Mucosa of rectum (tissue), 2 donors: ENCODE results near the gene MUSTN1.

Experiments used
- H3K27ac ChIP-seq, 2 donors: one replicate each; pipeline ENCODE4 v1.7.0; 2013; ENCODE audit warnings: inconsistent platforms in 2 of 2, low read depth in 2 of 2, low read length in 2 of 2
- H3K27me3 ChIP-seq, 2 donors: one replicate each; pipeline ENCODE4 v1.7.0; 2013; ENCODE audit warnings: low read length in 2 of 2; ENCODE audit not compliant: control insufficient read depth in 2 of 2, insufficient read depth in 2 of 2
- H3K36me3 ChIP-seq, 2 donors: one replicate each; pipeline ENCODE4 v1.7.0; 2013; ENCODE audit warnings: low read length in 2 of 2; ENCODE audit not compliant: control insufficient read depth in 2 of 2, insufficient read depth in 2 of 2
- H3K4me1 ChIP-seq, 2 donors: one replicate each; pipeline ENCODE4 v1.7.0; 2013; ENCODE audit warnings: low read length in 2 of 2, mild to moderate bottlenecking in 1 of 2; ENCODE audit not compliant: control insufficient read depth in 2 of 2, insufficient read depth in 2 of 2
- H3K4me3 ChIP-seq, 2 donors: one replicate each; pipeline ENCODE4 v1.7.0; 2013; ENCODE audit warnings: low read length in 2 of 2
- H3K9ac ChIP-seq, 2 donors: one replicate each; pipeline ENCODE4 v1.7.0; 2013; ENCODE audit warnings: low read length in 2 of 2, low read depth in 1 of 2, mild to moderate bottlenecking in 1 of 2
- H3K9me3 ChIP-seq, 2 donors: one replicate each; pipeline ENCODE4 v1.7.0; 2013; ENCODE audit warnings: low read length in 2 of 2; ENCODE audit not compliant: control insufficient read depth in 2 of 2
- donor health status: healthy.
- donor health status: Normal muscosa, but diverticular disease.

MUSTN1 gene

GRCh38 chr3:52873433-52874159 is 38.8 kb upstream of the MUSTN1 start:
- Histone ChIP-seq H3K4me1 (no peaks in the 10 kb centered on the region), H3K4me3 (no peak overlapping the region), H3K36me3 (no peaks in the 10 kb centered on the region), H3K27ac (no peak overlapping the region), H3K9me3 (no peaks in the 10 kb centered on the region), H3K9ac (no peak overlapping the region), H3K27me3 (no peaks in the 10 kb centered on the region)

- H3K4me1 ChIP-seq = no peaks in the 10 kb centered on the region
- H3K9ac ChIP-seq = no peak overlapping the region
- H3K9me3 ChIP-seq = no peaks in the 10 kb centered on the region
- no peaks in the 10 kb centered on the region for H3K36me3 ChIP-seq
- no peaks in the 10 kb centered on the region for H3K27me3 ChIP-seq
- no peak overlapping the region for H3K4me3 ChIP-seq
- no peak overlapping the region for H3K27ac ChIP-seq
Observed at GRCh38 chr3:52872245-52872644, 37.4 kb upstream of the MUSTN1 start.

GRCh38 chr3:52871761-52872160 is 36.9 kb upstream of the MUSTN1 start:
- H3K27ac ChIP-seq = no peak overlapping the region
- H3K27me3 ChIP-seq = no peaks in the 10 kb centered on the region
- H3K36me3 ChIP-seq = no peaks in the 10 kb centered on the region
- no peaks in the 10 kb centered on the region for H3K9me3 ChIP-seq
- H3K4me3 ChIP-seq = no peak overlapping the region
- no peaks in the 10 kb centered on the region for H3K4me1 ChIP-seq
- H3K9ac ChIP-seq = no peak overlapping the region

GRCh38 chr3:52870471-52870870 is 35.7 kb upstream of the MUSTN1 start:
- Histone ChIP-seq H3K4me3 (no peak overlapping the region), H3K27me3 (no peaks in the 10 kb centered on the region), H3K9me3 (no peaks in the 10 kb centered on the region), H3K27ac (no peak overlapping the region), H3K4me1 (no peaks in the 10 kb centered on the region), H3K9ac (no peak overlapping the region), H3K36me3 (no peaks in the 10 kb centered on the region)

GRCh38 chr3:52866427-52866826 is 31.6 kb upstream of the MUSTN1 start:
- no peaks in the 10 kb centered on the region for H3K36me3 ChIP-seq
- no peaks in the 10 kb centered on the region for H3K9me3 ChIP-seq
- no peaks in the 10 kb centered on the region for H3K27me3 ChIP-seq
- H3K9ac ChIP-seq = no peak overlapping the region
- H3K4me3 ChIP-seq = no peak overlapping the region
- H3K4me1 ChIP-seq = no peaks in the 10 kb centered on the region
- no peak overlapping the region for H3K27ac ChIP-seq

- Histone ChIP-seq H3K9me3 (no peaks in the 10 kb centered on the region), H3K4me1 (no peaks in the 10 kb centered on the region), H3K27ac (no peak overlapping the region), H3K9ac (no peak overlapping the region), H3K27me3 (no peaks in the 10 kb centered on the region), H3K36me3 (no peaks in the 10 kb centered on the region), H3K4me3 (no peak overlapping the region)
Observed at GRCh38 chr3:52865994-52866393, 31.2 kb upstream of the MUSTN1 start.

- Histone ChIP-seq H3K4me1 (no peaks in the 10 kb centered on the region), H3K36me3 (no peaks in the 10 kb centered on the region), H3K9ac (no peak overlapping the region), H3K27me3 (no peaks in the 10 kb centered on the region), H3K27ac (no peak overlapping the region), H3K9me3 (no peaks in the 10 kb centered on the region), H3K4me3 (no peak overlapping the region)
Observed at GRCh38 chr3:52860424-52860768, 25.6 kb upstream of the MUSTN1 start.

- Histone ChIP-seq H3K9me3 (no peaks in the 10 kb centered on the region), H3K4me1 (no peaks in the 10 kb centered on the region), H3K36me3 (no peaks in the 10 kb centered on the region), H3K4me3 (no peak overlapping the region), H3K27me3 (no peaks in the 10 kb centered on the region), H3K9ac (no peak overlapping the region), H3K27ac (no peak overlapping the region)
Observed at GRCh38 chr3:52859686-52860423, 25.0 kb upstream of the MUSTN1 start.

- Histone ChIP-seq H3K36me3 (no peaks in the 10 kb centered on the region), H3K27me3 (no peaks in the 10 kb centered on the region), H3K9ac (no peak overlapping the region), H3K4me3 (no peak overlapping the region), H3K9me3 (no peaks in the 10 kb centered on the region), H3K27ac (no peak overlapping the region), H3K4me1 (no peaks in the 10 kb centered on the region)
Observed at GRCh38 chr3:52857864-52858263, 23.0 kb upstream of the MUSTN1 start.

GRCh38 chr3:52857133-52857532 is 22.3 kb upstream of the MUSTN1 start:
- no peaks in the 10 kb centered on the region for H3K27me3 ChIP-seq
- H3K27ac ChIP-seq = no peak overlapping the region
- no peaks in the 10 kb centered on the region for H3K9me3 ChIP-seq
- no peak overlapping the region for H3K9ac ChIP-seq
- H3K4me3 ChIP-seq = no peak overlapping the region
- H3K4me1 ChIP-seq = no peaks in the 10 kb centered on the region
- H3K36me3 ChIP-seq = peaks cover 1 to 4% of the 10 kb centered on the region in 2 donors
